Testis (tissue), 2 donors: Measurements from ENCODE around the gene UBASH3B.

Experiments used
- POLR2A ChIP-seq: fragments of 450-650 bp; IDR thresholded peaks from one replicate; pipeline ENCODE4 v1.6.1; 2017; ENCODE audit warnings: antibody characterized with exemption, mild to moderate bottlenecking, moderate library complexity
- TF ChIP-seq, protein P1 (sequence below), 3 experiments: fragments of 450-650 bp in 2 of 3; fragments of 200-600 bp in 1 of 3; sonication (generic) in 1 of 3; IDR thresholded peaks; one replicate each; pipeline ENCODE4 v1.5.1; 2016 to 2019; ENCODE audit warnings: antibody characterized with exemption in 3 of 3, mild to moderate bottlenecking in 2 of 3, moderate library complexity in 1 of 3

GRCh38 chr11:122843281-122844141 lies 188.0 kb downstream of the UBASH3B start:
- no peak for TF ChIP-seq POLR2A
- TF ChIP-seq, protein P1, sequence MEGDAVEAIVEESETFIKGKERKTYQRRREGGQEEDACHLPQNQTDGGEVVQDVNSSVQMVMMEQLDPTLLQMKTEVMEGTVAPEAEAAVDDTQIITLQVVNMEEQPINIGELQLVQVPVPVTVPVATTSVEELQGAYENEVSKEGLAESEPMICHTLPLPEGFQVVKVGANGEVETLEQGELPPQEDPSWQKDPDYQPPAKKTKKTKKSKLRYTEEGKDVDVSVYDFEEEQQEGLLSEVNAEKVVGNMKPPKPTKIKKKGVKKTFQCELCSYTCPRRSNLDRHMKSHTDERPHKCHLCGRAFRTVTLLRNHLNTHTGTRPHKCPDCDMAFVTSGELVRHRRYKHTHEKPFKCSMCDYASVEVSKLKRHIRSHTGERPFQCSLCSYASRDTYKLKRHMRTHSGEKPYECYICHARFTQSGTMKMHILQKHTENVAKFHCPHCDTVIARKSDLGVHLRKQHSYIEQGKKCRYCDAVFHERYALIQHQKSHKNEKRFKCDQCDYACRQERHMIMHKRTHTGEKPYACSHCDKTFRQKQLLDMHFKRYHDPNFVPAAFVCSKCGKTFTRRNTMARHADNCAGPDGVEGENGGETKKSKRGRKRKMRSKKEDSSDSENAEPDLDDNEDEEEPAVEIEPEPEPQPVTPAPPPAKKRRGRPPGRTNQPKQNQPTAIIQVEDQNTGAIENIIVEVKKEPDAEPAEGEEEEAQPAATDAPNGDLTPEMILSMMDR (IDR thresholded peaks at IDR 0.05) = no peak
